ENCODE results near the gene CNNM3. TPM values are rescaled to one million over a fixed set of nuclear protein-coding genes. Genes with fewer than 3 reads are reported as not detected.

CNNM3 gene
- total and polyA plus RNA-seq, 12 donors: 6.7 to 42.4 (median 15.8) TPM

- Histone ChIP-seq H3K27ac (peak overlapping the region; percentile 54 to 95 (median 90)), H3K27me3 (no peaks in the 10 kb centered on the region), H3K4me1 (replicated peaks in 1 of 2) (peaks cover 11 to 41% of the 10 kb centered on the region in 2 donors), H3K4me3 (peak overlapping the region; percentile 65 to 94 (median 83)), H3K9me3 (replicated peaks in 1 of 3) (no peaks in the 10 kb centered on the region), H3K36me3 (replicated peaks in 1 of 2) (peaks cover 0 to 37% of the 10 kb centered on the region in 2 donors)
- peak; percentile 20 to 43 for TF ChIP-seq POLR2A (IDR thresholded peaks at IDR 0.05)
- TF ChIP-seq, protein P1, sequence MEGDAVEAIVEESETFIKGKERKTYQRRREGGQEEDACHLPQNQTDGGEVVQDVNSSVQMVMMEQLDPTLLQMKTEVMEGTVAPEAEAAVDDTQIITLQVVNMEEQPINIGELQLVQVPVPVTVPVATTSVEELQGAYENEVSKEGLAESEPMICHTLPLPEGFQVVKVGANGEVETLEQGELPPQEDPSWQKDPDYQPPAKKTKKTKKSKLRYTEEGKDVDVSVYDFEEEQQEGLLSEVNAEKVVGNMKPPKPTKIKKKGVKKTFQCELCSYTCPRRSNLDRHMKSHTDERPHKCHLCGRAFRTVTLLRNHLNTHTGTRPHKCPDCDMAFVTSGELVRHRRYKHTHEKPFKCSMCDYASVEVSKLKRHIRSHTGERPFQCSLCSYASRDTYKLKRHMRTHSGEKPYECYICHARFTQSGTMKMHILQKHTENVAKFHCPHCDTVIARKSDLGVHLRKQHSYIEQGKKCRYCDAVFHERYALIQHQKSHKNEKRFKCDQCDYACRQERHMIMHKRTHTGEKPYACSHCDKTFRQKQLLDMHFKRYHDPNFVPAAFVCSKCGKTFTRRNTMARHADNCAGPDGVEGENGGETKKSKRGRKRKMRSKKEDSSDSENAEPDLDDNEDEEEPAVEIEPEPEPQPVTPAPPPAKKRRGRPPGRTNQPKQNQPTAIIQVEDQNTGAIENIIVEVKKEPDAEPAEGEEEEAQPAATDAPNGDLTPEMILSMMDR (IDR thresholded peaks at IDR 0.05): peak in 5 of 6 experiments; percentile 28 to 66 (median 47)
- intact Hi-C loops (cut with DNase I): loop anchor here in 1 of 2 donors (5.0 to 10.0 kb wide), 4 partner anchors 54 to 246 kb away; partner anchors contain the start of genes ANKRD36, CNNM3 and CNNM4
- peak; percentile 85 to 94 (median 91) for DNase-seq
- 0 to 2% (median 1%) methylated on average over 9 to 76 of the region's 76 CpGs; no CpG with 5 or more reads in 1 of the 4 donors for WGBS, 4 donors
Measured at GRCh38 chr2:96868555-96869280, 52.6 kb downstream of the CNNM3 start.

DNA sequence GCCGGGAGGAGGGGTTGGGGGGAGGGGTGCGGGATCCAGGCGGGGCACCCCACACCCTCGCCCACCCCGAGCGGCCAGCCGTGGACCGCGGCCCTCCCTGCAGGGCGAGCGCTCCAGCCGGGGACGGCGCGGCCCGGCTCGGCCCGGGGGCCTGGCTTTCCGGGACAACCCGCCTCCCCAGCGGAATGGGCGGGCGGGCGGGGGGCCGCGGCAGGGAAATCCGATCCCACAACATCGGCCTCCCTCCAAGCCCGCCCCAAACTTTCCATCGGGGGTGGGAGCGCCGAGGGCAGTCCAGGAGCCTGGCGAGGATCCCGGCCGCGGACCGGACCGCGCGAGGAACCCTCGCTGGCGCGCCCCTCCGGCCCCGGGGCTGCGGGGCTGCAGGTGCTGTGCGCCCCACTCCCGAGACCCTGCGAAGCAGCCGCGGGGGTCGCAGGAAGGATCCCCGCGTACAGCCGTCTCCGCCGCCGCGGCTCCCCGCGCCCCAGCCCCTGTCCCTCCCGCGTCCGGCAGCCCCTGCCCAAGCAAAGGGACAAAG lies 53.3 kb downstream of the CNNM3 start:
- peaks cover 0 to 31% of the 10 kb centered on the region in 2 donors for H3K36me3 ChIP-seq (replicated peaks in 1 of 2)
- peak; percentile 80 to 90 (median 84) for DNase-seq
- 0 to 1% methylated on average over 45 to 64 of the region's 64 CpGs; no CpG with 5 or more reads in 2 of the 4 donors for WGBS, 4 donors
- TF ChIP-seq POLR2A (IDR thresholded peaks at IDR 0.05): no peak
- TF ChIP-seq, protein P1 (IDR thresholded peaks at IDR 0.05): peak in 2 of 6 experiments; percentile 6 to 23
- intact Hi-C loops (cut with DNase I): loop anchor here in 1 of 2 donors (5.0 to 10.0 kb wide), 4 partner anchors 55 to 245 kb away; partner anchors contain the start of genes ANKRD36, CNNM3 and CNNM4
- H3K9me3 ChIP-seq (replicated peaks in 1 of 3): no peaks in the 10 kb centered on the region
- H3K27me3 ChIP-seq: no peaks in the 10 kb centered on the region
- H3K27ac ChIP-seq: peak overlapping the region; percentile 54 to 95 (median 90)
- peaks cover 11 to 47% of the 10 kb centered on the region in 2 donors for H3K4me1 ChIP-seq (replicated peaks in 1 of 2)
- peak overlapping the region; percentile 65 to 94 (median 83) for H3K4me3 ChIP-seq

DNA sequence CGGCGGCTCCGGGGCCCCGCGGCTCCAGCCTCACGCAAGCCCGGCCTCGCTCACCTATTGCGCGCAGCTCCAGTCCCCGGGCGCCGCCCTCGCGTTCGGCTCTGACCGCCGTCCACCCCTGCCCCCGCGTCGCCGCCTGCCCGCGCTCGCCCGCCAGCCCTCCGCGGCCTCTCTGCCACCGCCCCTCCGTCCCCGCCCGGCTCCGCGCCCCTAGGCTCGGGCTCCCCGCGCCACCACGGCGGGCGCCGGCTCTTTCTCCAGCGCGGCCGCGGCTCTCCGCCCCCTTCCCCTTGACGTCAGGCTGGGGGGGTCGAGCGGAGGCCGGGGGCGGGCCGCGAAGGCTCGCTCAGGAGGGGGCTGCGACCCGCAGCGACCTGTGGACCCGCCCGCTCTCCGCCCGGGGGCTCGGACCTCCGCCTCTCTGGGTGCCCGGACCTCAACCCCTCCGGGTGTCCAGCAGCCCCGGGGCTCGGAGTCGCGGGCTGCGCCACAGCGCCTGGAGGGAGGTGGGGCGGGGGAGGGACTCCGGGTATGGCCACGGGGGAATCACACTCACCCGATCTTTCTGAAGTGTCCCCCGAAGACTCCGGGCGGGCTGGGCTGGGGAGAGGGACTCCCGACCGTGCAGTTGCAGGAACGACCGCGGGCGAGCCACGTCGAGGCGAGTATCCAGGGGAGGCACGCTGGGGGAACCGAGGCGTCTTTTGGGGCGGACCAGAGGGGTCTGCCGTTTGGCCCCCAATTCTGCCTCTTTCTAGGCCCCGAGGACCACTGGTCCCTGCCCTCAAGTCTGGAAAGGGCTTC lies 54.0 kb downstream of the CNNM3 start, which contains the start of gene SEMA4C:
SEMA4C (minus strand) TSS at position 259 of the 804 bp plus-strand sequence. CDS start 2,194 bp downstream, outside the sequence.
- H3K4me3 ChIP-seq: peak within 1 kb of the TSS; percentile 65 to 94 (median 83)
- WGBS, 4 donors: 0 to 6% (median 2%) methylated on average over 2 to 93 of the region's 93 CpGs

More for the DNA sequence above, 54.0 kb downstream of the CNNM3 start, which contains the start of gene SEMA4C:
- peak in 6 of 7 donors; percentile 53 to 74 (median 64) for DNase-seq
- H3K9me3 ChIP-seq (replicated peaks in 1 of 3): no peaks in the 10 kb centered on the region
- H3K27me3 ChIP-seq: no peaks in the 10 kb centered on the region
- peak within 1 kb of the TSS; percentile 54 to 95 (median 90) for H3K27ac ChIP-seq
- peaks cover 0 to 24% of the 10 kb centered on the region in 2 donors for H3K36me3 ChIP-seq (replicated peaks in 1 of 2)
- H3K4me1 ChIP-seq (replicated peaks in 1 of 2): peaks cover 11 to 50% of the 10 kb centered on the region in 2 donors
- intact Hi-C loops (cut with DNase I): loop anchor here in 1 of 2 donors (5.0 to 10.0 kb wide), 5 partner anchors 55 to 245 kb away; partner anchors contain the start of genes ANKRD36, CNNM3 and CNNM4
- TF ChIP-seq POLR2A (IDR thresholded peaks at IDR 0.05): peak in 1 of 2 donors; percentile 42
- TF ChIP-seq, protein P1 (IDR thresholded peaks at IDR 0.05): no peak

All from adrenal gland (tissue), 12 donors.